Activated CD8-positive, alpha-beta memory T cell treated with anti-CD3 and anti-CD28 coated beads for 36 hours (primary cell): ENCODE measurements around the gene RGMB. TPM values are rescaled to one million over a fixed set of nuclear protein-coding genes. Genes with fewer than 3 reads are reported as not detected.

ENCODE experiments used
- CTCF ChIA-PET: fragments of 350-600 bp; sonication (Branson Sonifier 250); formaldehyde crosslinking; loops from one replicate; lab custom pipeline; 2021; ENCODE audit warnings: antibody characterized with exemption; lab: Charles Lee
- POLR2A ChIA-PET: fragments of 350-600 bp; sonication (Branson Sonifier 250); formaldehyde crosslinking; loops from one replicate; lab custom pipeline; 2021; ENCODE audit warnings: antibody characterized with exemption; lab: Charles Lee
- total RNA-seq, 2 experiments: library from RNA; stranded (reverse); gene quantifications; one replicate each; pipeline ENCODE4 v1.2.3, GENCODE V29; 2021

The RGMB gene
- total RNA-seq, 2 experiments from 2014 or later = 4.1 to 4.4 TPM

GRCh38 chr5:98779264-98779877, 5.9 kb downstream of the RGMB start:
- CTCF ChIA-PET = interaction anchor here (1.0 kb wide), 1 partner anchor 10 kb away, joined by 3 read pairs; no protein-coding TSS in a partner anchor
- POLR2A ChIA-PET = no interaction called here

DNA sequence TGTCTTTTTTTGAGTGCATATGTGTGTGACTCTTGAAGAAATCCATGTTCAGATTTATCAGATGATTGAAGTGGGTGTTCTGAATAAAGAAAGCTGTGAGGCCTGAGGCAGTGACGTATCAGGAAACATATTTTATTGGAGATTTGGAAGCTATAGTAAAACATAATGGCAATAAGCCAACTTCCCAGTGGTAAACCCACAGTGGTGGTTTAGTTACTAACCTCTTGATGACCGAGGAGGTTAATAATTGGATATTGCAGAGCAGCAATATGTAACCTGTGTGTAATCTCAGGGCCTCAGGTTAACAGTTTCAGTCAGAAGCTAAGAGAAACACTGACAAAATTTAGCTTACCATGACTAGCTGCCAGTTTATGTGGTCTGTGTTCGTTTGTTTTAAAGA, 6.9 kb downstream of the RGMB start:
- CTCF ChIA-PET = no interaction called here
- POLR2A ChIA-PET = no interaction called here

GRCh38 chr5:98781520-98781919, 8.1 kb downstream of the RGMB start:
- ChIA-PET POLR2A (no interaction called here), CTCF (no interaction called here)

DNA sequence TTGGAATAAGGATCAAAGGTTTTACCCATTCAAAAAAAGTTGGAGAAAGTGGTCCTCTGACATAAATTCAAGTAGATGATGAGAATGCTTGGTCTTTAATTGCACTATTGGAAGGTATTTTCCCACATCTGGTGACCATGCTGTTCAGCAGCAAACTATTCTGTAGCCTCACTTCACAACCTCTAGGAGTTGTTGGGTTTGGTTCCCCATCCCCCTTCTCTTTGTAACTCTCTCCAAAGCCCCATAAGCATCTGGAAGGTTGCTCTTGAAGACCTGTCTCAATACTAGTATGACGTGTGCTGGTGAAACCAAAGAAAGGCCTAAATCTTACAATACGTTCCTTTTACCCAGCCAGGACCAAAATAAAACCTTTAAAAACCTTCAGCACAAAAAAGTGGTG, 8.5 kb downstream of the RGMB start:
- CTCF ChIA-PET = interaction anchor here (1.6 kb wide), 1 partner anchor 10 kb away, joined by 3 read pairs; no protein-coding TSS in a partner anchor
- POLR2A ChIA-PET = no interaction called here

DNA sequence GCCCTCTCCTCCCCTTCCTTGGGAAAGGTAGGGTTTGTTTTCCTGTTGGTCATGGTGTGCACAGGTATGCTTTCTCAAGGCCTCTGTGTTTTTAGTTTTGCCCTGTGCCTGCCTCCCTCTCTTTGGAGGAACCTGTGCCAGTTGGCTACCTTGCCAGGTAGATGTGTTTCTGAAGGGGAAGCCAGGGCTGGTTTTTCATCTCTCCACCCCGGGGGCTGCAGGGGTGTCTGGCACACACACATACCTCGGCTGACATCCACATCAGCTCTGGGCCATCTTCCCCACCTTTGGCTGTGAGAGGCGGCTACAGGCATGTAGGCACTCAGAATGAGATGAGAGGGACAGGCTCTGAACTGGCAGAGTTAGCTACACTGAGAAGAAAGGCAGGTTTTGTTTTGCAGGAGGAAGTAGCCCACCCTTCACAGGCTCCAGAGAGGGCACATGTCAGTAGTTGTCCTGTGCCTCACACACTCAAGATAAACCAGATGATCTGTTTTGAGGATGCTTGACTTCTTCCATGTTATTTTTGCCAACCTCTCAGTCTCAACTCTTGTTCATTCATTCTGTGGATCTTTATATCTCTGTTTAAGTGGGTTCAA, 9.7 kb downstream of the RGMB start:
- ChIA-PET POLR2A (no interaction called here), CTCF (interaction anchor here (1.6 kb wide), 1 partner anchor 11 kb away, joined by 3 read pairs; no protein-coding TSS in a partner anchor)

- CTCF ChIA-PET = interaction anchor here (2.3 kb wide), 1 partner anchor 14 kb away, joined by 12 read pairs; no protein-coding TSS in a partner anchor
- POLR2A ChIA-PET = no interaction called here
Measured at GRCh38 chr5:98784411-98784810, 10.9 kb downstream of the RGMB start.

DNA sequence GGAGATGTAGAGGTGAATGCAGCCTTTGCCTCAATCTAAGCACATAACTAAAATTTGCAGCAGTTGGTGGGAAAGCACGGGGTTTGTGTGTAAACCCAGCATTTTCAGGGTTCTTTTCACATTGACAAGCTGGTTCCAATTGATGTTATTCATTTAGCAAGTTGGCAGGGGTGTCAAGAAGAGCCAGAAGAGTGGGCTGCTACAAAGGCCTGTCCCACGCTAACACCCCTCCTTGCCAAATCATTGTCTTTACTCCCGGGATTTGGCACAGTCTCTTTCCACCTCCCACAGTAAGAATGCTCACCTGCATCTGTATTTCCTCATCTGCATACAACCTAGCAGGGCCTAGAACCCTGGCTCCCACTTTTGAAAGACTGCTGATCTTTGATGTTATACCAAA, 11.8 kb downstream of the RGMB start:
- ChIA-PET POLR2A (no interaction called here), CTCF (interaction anchor here (2.3 kb wide), 1 partner anchor 15 kb away, joined by 12 read pairs; no protein-coding TSS in a partner anchor)

- CTCF ChIA-PET = interaction anchor here (2.3 kb wide), 1 partner anchor 16 kb away, joined by 12 read pairs; no protein-coding TSS in a partner anchor
- POLR2A ChIA-PET = no interaction called here
Measured at GRCh38 chr5:98786191-98786853, 12.9 kb downstream of the RGMB start.

DNA sequence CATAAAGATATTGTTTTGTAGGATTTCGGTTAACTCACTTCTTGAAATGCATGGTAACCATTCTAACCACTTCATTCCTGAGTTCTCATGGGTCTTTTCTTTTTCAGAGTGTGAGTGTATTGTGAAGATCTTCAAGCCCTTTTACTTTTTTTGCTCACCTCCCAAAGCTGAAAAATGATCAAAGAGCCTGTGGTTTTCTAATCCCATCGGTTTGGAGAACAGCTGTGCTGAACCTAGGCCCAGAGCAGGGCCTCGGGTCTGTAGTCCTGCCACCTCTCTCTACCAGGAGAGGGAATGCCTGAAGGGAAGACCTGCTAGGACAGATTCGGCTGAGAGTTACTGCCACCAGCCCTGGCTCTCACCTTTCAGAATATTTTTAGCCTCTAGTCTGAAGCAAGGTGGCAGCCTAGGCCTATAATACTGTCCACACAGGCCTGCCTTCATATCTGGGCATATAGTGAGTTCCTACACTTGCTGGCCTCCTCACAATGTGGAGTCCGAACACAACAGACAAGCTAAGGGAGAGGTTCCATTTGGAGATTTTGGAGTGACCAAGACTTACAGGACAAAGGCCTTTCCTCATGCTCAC, 13.8 kb downstream of the RGMB start:
- POLR2A ChIA-PET = no interaction called here
- CTCF ChIA-PET = no interaction called here

DNA sequence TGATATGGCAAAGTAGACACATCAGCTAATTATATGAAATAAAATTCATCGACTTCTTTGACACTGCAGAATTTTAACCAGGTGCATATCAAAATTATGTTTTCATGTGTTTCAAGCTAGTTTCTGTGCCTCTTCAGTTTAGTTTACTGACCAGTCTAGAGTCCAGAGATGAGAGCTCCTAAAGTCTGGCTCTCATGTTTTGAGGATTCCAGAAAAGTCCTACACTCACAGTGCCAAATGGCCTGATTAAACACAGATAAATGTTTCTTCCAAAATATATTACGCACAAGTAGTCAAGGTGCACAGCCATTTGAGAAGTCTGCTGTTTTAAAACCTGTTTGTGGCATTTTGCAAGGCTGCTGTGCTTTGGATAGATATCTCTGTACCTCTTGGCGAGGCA, 15.6 kb downstream of the RGMB start:
- POLR2A ChIA-PET = no interaction called here

DNA sequence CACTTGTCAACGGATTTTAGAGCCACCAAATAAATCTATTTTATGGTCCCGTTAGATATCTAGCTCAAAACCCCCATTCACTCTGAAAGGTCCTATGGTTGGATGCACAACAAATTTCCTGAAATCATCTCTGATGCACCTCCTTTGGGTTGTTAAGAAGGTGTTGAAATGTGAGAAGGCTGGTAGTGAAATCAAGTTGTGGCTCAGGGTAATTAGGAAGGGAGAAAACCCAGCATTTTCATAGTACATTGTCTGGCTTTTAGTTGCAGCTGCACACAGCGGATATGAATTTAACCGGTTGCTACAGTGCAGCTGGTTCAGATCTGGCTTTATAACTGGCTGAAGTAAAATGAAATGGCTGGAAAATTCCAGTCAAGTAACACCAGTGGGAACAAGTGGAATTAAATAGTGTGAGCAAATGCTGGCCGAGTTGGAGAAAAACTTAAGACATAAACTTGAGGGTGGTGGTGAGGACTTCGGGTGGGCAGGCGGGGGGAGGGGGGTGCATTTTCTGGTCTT, 17.6 kb downstream of the RGMB start:
- ChIA-PET CTCF (no interaction called here), POLR2A (no interaction called here)

More for the DNA sequence above, 15.6 kb downstream of the RGMB start:
- CTCF ChIA-PET = no interaction called here

DNA sequence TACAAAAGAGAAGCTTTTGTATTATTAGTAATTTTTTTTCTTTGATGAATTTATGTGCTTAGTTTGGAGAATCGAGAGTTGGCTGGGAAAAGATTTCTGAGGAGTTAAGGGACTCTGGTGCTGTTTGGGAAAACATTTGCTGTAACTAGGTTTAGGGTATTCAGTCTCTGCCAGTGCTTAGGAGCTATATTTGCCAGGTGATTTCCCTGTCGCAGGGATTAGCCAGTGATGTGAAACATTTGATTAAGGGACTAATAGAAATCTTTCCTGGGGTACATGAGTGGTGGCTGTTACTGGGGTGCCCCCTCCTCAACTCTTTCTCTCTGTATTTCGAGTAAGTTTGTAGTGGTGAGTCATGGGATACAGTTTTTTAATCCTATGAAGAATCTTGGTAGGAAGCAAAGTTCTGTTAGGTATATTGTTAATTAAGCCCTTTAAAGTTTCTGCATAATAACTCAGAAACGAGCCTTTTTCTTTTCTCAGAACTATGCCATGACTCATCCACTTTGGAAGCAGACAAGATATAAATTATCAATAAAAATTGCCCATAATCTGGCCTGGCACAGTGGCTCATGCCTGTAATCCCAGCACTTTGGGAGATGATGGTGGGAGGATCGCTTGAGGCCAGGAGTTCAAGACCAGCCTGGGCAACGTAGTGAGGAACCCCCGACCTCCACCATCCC, 18.6 kb downstream of the RGMB start:
- CTCF ChIA-PET = interaction anchor here (1.5 kb wide), 1 partner anchor 23 kb away, joined by 5 read pairs; no protein-coding TSS in a partner anchor
- POLR2A ChIA-PET = no interaction called here

- POLR2A ChIA-PET = no interaction called here
- CTCF ChIA-PET = interaction anchor here (1.5 kb wide), 1 partner anchor 25 kb away, joined by 5 read pairs; no protein-coding TSS in a partner anchor
Measured at GRCh38 chr5:98793223-98793622, 19.8 kb downstream of the RGMB start.

GRCh38 chr5:98794001-98794400, 20.5 kb downstream of the RGMB start:
- POLR2A ChIA-PET = no interaction called here

GRCh38 chr5:98794414-98795080, 21.1 kb downstream of the RGMB start:
- ChIA-PET CTCF (interaction anchor here (2.9 kb wide), 1 partner anchor 26 kb away, joined by 15 read pairs; no protein-coding TSS in a partner anchor), POLR2A (no interaction called here)

More at GRCh38 chr5:98794001-98794400, 20.5 kb downstream of the RGMB start:
- CTCF ChIA-PET = no interaction called here

DNA sequence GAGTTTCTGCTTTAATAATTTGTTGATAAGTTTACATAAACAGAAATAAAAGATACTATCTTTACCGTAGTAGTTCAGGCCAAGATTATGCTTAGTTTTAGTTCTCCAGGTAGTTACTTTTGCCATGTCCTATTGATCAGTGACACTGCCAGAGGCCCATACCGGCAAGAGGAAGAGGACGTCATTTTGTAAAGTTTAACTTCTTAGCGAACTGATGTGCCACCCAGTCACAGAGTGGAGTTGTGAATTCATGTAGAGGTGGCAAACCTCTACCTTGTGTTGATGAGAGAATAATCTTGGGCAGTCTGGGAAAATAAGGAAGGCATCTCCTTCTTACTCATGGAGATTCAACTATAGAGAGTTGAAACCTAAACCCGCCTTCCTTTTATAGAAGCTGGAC, 21.8 kb downstream of the RGMB start:
- ChIA-PET POLR2A (no interaction called here), CTCF (interaction anchor here (2.9 kb wide), 1 partner anchor 27 kb away, joined by 15 read pairs; no protein-coding TSS in a partner anchor)

DNA sequence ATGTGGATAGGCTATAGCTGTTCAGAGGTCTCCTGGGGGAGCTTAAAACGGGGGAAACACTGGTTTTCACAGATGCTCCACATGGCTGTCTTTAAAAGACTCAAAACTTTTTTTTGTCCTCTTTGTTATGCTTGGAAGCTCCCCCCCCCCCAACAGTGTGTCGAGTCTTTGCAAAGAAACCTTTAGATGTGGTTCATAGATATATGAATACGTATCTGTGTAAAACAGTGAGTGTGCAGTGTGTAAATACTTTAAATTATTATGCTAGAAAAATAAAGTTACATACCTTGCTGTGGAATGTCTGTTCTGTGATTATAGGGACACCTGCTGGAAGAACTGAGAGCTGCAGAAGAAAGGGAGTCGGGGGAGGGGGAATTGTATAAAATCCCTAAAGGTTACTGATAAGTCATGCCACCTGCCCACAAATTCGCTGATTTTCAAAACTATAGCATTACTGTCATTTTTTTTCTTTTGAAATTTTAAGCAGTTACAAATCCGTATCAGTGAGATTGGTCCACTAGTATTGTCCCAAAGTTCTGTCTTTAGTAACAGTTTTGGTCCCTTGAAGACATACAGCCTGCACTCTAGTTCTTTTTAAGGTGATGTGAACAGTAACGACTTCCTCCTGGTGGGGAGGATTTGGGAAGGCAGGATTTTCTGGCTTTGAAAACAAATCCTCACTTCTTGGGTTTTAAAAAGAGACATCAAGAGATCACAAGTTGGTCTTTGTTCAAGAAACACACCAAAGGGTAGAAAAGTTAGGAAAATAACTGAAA, 22.9 kb downstream of the RGMB start:
- POLR2A ChIA-PET = no interaction called here

More for the DNA sequence above, 22.9 kb downstream of the RGMB start:
- CTCF ChIA-PET = interaction anchor here (0.6 to 2.9 kb wide), 4 partner anchors 20 to 1604 kb away, joined by 3 to 15 read pairs (median 3); no protein-coding TSS in a partner anchor
